IMR-90 (cell line): ENCODE data around the gene TNS2.

Source experiments
- CEBPB ChIP-seq: IDR thresholded peaks from 2 replicates; pipeline ENCODE4 v1.6.1; 2012; ENCODE audit warnings: low read depth, low read length, improper control_type of control experiment
- CTCF ChIP-seq: conservative IDR thresholded peaks from 2 replicates; pipeline ENCODE4 v1.5.1; 2012; ENCODE audit warnings: mild to moderate bottlenecking, low read depth, low read length, improper control_type of control experiment
- MAFK ChIP-seq: IDR thresholded peaks from 2 replicates; pipeline ENCODE4 v1.6.1; 2012; ENCODE audit warnings: low read depth, low read length, improper control_type of control experiment
- RFX5 ChIP-seq: IDR thresholded peaks from 2 replicates; pipeline ENCODE4 v1.8.0; 2012; ENCODE audit warnings: low read depth, mild to moderate bottlenecking, low read length, moderate library complexity
- SMC3 ChIP-seq: fragments of 150-350 bp; IDR thresholded peaks from 2 replicates; pipeline ENCODE4 v1.6.1; 2016; ENCODE audit warnings: low read depth, mild to moderate bottlenecking, antibody characterized with exemption, low read length, moderate library complexity

GRCh38 chr12:53067074-53067992 lies 17.5 kb downstream of the TNS2 start:
- TF ChIP-seq SMC3 (no peak), CEBPB (no peak), CTCF (no peak), MAFK (no peak), RFX5 (no peak)
